AG04450 (cell line): Measurements from ENCODE around the gene CAPRIN1. TPM values are rescaled to one million over a fixed set of nuclear protein-coding genes. Genes with fewer than 3 reads are reported as not detected.

ENCODE experiments used
- CTCF ChIA-PET: fragments of 300-600, 350-600 bp; formaldehyde crosslinking; extraction: SDS; loops from one replicate; lab custom pipeline; 2022; ENCODE audit warnings: antibody characterized with exemption, inconsistent platforms; lab: Charles Lee
- POLR2A ChIA-PET: fragments of 350-600 bp; formaldehyde crosslinking; extraction: SDS; loops from one replicate; lab custom pipeline; 2021; ENCODE audit warnings: antibody characterized with exemption, inconsistent platforms; lab: Yijun Ruan, JAX
- DNase-seq: peaks from one replicate; pipeline ENCODE4 v3.0.0-alpha.2; 2011; ENCODE audit warnings: low read depth, low spot score
- H3K27ac ChIP-seq: one replicate; pipeline ENCODE4 v1.5.1; 2012; ENCODE audit warnings: low read depth, low read length, control low read depth
- H3K27me3 ChIP-seq: one replicate; pipeline ENCODE4 v1.6.0; 2012; ENCODE audit warnings: low read length; ENCODE audit not compliant: control insufficient read depth, insufficient read depth
- H3K4me3 ChIP-seq: 2 replicates; pipeline ENCODE4 v1.5.1; 2011; ENCODE audit warnings: mild to moderate bottlenecking, low read depth, low read length, control low read depth
- H3K9me3 ChIP-seq: 2 replicates; pipeline ENCODE4 v1.5.1; 2012; ENCODE audit warnings: low read length; ENCODE audit not compliant: control insufficient read depth, insufficient read depth
- polyA plus RNA-seq: library from polyadenylated mRNA; depleted of rRNA; stranded (reverse); fragments of >200 nt; gene quantifications from 2 replicates; pipeline ENCODE4 v1.2.3, GENCODE V29; 2011
- TF ChIP-seq, protein P1 (sequence below): IDR thresholded peaks from 2 replicates; pipeline ENCODE4 v1.5.1; 2011; ENCODE audit warnings: low read depth, low read length, control low read depth, inconsistent platforms

The CAPRIN1 gene
- polyA plus RNA-seq, 1 experiment = 251 TPM

DNA sequence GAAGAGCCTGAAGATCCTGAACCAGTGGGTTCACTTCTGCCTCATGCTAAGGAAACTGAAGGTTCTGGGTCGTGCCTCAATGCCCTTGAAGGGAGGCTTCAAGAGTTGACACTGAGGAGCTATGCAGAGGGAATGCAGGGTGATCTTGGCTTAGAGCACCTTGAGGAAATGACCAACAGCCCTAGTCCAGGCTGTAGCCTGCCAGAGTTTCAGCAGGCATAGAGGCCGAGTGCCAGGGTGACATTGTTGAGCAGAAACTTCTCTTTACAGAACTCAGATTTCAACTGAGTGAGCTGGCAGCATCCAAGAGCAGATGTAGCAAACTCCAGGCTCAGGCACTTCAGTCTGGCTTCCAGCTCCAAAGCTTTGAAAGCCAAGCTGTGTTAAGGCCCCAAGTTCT lies 23.1 kb upstream of the CAPRIN1 start:
- TF ChIP-seq, protein P1, sequence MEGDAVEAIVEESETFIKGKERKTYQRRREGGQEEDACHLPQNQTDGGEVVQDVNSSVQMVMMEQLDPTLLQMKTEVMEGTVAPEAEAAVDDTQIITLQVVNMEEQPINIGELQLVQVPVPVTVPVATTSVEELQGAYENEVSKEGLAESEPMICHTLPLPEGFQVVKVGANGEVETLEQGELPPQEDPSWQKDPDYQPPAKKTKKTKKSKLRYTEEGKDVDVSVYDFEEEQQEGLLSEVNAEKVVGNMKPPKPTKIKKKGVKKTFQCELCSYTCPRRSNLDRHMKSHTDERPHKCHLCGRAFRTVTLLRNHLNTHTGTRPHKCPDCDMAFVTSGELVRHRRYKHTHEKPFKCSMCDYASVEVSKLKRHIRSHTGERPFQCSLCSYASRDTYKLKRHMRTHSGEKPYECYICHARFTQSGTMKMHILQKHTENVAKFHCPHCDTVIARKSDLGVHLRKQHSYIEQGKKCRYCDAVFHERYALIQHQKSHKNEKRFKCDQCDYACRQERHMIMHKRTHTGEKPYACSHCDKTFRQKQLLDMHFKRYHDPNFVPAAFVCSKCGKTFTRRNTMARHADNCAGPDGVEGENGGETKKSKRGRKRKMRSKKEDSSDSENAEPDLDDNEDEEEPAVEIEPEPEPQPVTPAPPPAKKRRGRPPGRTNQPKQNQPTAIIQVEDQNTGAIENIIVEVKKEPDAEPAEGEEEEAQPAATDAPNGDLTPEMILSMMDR = no peak
- Histone ChIP-seq H3K9me3 (no peaks in the 10 kb centered on the region), H3K4me3 (no peak overlapping the region), H3K27me3 (peaks cover 8% of the 10 kb centered on the region), H3K27ac (no peak overlapping the region)
- ChIA-PET CTCF (no interaction called here), POLR2A (no interaction called here)
- no peak for DNase-seq

- Histone ChIP-seq H3K27me3 (peaks cover 8% of the 10 kb centered on the region), H3K4me3 (no peak overlapping the region), H3K27ac (no peak overlapping the region), H3K9me3 (no peaks in the 10 kb centered on the region)
- TF ChIP-seq, protein P1 = no peak
- CTCF ChIA-PET = no interaction called here
- no peak for DNase-seq
- POLR2A ChIA-PET = no interaction called here
These were observed 22.4 kb upstream of the CAPRIN1 start for GRCh38 chr11:34029176-34029575.

- H3K27ac ChIP-seq = no peak overlapping the region
- no peak overlapping the region for H3K4me3 ChIP-seq
- no peaks in the 10 kb centered on the region for H3K9me3 ChIP-seq
- ChIA-PET CTCF (no interaction called here), POLR2A (no interaction called here)
- DNase-seq = no peak
- H3K27me3 ChIP-seq = peaks cover 8% of the 10 kb centered on the region
- TF ChIP-seq, protein P1 = no peak
These were observed 21.1 kb upstream of the CAPRIN1 start for GRCh38 chr11:34030382-34030781.

GRCh38 chr11:34033399-34033798 lies 18.1 kb upstream of the CAPRIN1 start:
- TF ChIP-seq, protein P1 = no peak
- ChIA-PET CTCF (no interaction called here), POLR2A (no interaction called here)
- DNase-seq = no peak
- H3K9me3 ChIP-seq = no peaks in the 10 kb centered on the region
- H3K27me3 ChIP-seq = peaks cover 5% of the 10 kb centered on the region
- H3K4me3 ChIP-seq = no peak overlapping the region
- no peak overlapping the region for H3K27ac ChIP-seq

DNA sequence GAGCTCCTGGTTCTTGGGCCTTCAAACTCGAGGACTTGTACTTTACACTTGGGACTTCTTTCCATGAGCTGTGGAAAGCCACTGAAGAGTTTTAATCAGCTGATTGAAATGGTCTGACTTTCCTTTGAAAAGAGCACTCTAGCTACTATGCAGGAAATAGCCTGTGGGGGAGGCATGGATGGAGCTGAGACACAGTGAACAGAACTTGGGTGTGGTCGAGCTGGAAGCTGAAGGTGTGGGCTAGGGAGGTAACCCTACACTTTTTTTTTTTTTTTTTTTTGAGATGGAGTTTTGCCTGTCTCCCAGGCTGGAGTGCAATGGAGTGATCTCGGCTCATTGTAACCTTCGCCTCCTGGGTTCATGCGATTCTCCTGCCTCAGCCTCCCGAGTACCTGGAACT lies 17.5 kb upstream of the CAPRIN1 start:
- CTCF ChIA-PET = no interaction called here
- TF ChIP-seq, protein P1 = no peak
- no peaks in the 10 kb centered on the region for H3K9me3 ChIP-seq
- H3K27ac ChIP-seq = no peak overlapping the region
- POLR2A ChIA-PET = no interaction called here
- H3K27me3 ChIP-seq = peaks cover 5% of the 10 kb centered on the region
- no peak for DNase-seq
- no peak overlapping the region for H3K4me3 ChIP-seq
